ENCODE measurements around the gene NAA30.

DNA sequence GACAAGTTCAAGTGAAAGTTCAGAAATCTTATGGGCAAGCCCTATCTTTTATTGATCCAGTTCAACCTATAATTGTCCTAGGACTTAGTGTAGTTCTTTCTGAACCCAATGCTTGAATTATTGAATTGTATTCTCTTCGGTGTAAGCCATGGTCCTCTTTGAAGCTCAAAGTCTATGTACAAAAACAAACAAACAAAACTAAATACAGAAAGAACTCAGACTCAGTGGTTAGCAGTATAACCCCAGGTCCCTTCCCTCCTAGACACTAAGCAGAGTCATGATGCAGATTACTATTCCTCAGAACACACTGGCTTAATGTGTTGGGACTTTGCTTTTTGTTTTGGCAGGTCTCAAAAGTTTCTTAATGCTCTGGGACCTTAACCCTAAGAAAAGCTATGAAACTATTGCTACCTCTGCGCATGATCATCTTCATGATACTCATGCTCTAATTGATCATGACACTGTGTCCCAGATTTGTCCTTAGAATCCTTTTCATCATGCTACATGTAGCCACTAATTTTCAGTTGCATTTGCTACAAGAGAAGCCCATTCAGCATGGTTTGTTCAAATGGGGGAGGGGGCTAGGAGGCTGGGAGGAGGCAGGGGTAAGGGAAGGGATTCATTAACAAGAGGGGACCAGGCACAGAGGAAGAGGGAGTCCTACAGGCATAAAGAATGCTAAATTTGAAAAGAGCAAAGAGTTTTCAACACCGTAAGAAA lies 35.1 kb upstream of the NAA30 start:
- TF ChIP-seq, protein P1, sequence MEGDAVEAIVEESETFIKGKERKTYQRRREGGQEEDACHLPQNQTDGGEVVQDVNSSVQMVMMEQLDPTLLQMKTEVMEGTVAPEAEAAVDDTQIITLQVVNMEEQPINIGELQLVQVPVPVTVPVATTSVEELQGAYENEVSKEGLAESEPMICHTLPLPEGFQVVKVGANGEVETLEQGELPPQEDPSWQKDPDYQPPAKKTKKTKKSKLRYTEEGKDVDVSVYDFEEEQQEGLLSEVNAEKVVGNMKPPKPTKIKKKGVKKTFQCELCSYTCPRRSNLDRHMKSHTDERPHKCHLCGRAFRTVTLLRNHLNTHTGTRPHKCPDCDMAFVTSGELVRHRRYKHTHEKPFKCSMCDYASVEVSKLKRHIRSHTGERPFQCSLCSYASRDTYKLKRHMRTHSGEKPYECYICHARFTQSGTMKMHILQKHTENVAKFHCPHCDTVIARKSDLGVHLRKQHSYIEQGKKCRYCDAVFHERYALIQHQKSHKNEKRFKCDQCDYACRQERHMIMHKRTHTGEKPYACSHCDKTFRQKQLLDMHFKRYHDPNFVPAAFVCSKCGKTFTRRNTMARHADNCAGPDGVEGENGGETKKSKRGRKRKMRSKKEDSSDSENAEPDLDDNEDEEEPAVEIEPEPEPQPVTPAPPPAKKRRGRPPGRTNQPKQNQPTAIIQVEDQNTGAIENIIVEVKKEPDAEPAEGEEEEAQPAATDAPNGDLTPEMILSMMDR (IDR thresholded peaks at IDR 0.05), result no peak
- TF ChIP-seq POLR2A (IDR thresholded peaks at IDR 0.05), result no peak

Data from adrenal gland (tissue), 5 donors.